K562 (cell line): Measurements from ENCODE around the gene ENTREP3. TPM values are rescaled to one million over a fixed set of nuclear protein-coding genes. Genes with fewer than 3 reads are reported as not detected.

Source experiments
- HNRNPUL1 ChIP-seq: fragments of 200-400 bp; formaldehyde crosslinking; IDR thresholded peaks from 2 replicates; pipeline ENCODE4 v1.6.1; 2017; ENCODE audit warnings: low read length
- HOXB6 ChIP-seq: fragments of 250-450 bp; sonication (Bioruptor Pico); IDR thresholded peaks from 2 replicates; pipeline ENCODE4 v1.5.1; 2022; ENCODE audit warnings: mild to moderate bottlenecking, borderline replicate concordance
- ILK ChIP-seq: fragments of 450-650 bp; IDR thresholded peaks from 2 replicates; pipeline ENCODE4 v1.6.1; 2016; ENCODE audit warnings: missing genetic modification characterization, low read depth, mild to moderate bottlenecking, missing compliant biosample characterization, moderate library complexity, borderline replicate concordance
- KDM5B ChIP-seq: fragments of 200-600 bp; sonication (generic); IDR thresholded peaks from 2 replicates; pipeline ENCODE4 v1.6.1; 2012; ENCODE audit warnings: low read depth, mild to moderate bottlenecking, moderate library complexity, low read length, control low read depth, inconsistent platforms; ENCODE audit not compliant: insufficient replicate concordance
- LARP7 ChIP-seq: fragments of 450-650 bp; IDR thresholded peaks from 2 replicates; pipeline ENCODE4 v1.6.1; 2016
- MCM2 ChIP-seq: fragments of 450-650 bp; IDR thresholded peaks from 2 replicates; pipeline ENCODE4 v1.6.1; 2017; ENCODE audit warnings: low read depth, mild to moderate bottlenecking
- POLR2A ChIP-seq: fragments of 450-650 bp; conservative IDR thresholded peaks from 2 replicates; pipeline ENCODE4 v1.6.1; 2016
- PTRF ChIP-seq: fragments of 450-650 bp; IDR thresholded peaks from 2 replicates; pipeline ENCODE4 v1.6.1; 2016; ENCODE audit warnings: mild to moderate bottlenecking, missing genetic modification characterization, missing compliant biosample characterization
- RBM15 ChIP-seq: fragments of 200-400 bp; formaldehyde crosslinking; IDR thresholded peaks from 2 replicates; pipeline ENCODE4 v1.6.1; 2018; ENCODE audit warnings: mild to moderate bottlenecking, low read length, moderate library complexity; ENCODE audit not compliant: insufficient read depth
- ZEB2 ChIP-seq: fragments of 450-650 bp; IDR thresholded peaks from 2 replicates; pipeline ENCODE4 v1.6.1; 2016
- ZFP1 ChIP-seq: fragments of 450-650 bp; formaldehyde crosslinking; IDR thresholded peaks from 2 replicates; pipeline ENCODE4 v1.4.0; 2020; ENCODE audit warnings: mild to moderate bottlenecking, mixed read lengths
- ZNF431 ChIP-seq: sonication (generic); formaldehyde crosslinking; IDR thresholded peaks from 2 replicates; pipeline ENCODE4 v1.8.0; 2022; ENCODE audit warnings: mild to moderate bottlenecking, missing genetic modification reagents
- ZNF551 ChIP-seq: fragments of 250-450 bp; sonication (Bioruptor Pico); IDR thresholded peaks from 2 replicates; pipeline ENCODE4 v1.5.0; 2021; ENCODE audit warnings: mild to moderate bottlenecking, moderate library complexity
- polyA plus RNA-seq, 8 experiments: library from polyadenylated mRNA; depleted of rRNA in 4 of 8; stranded (reverse) in 5 of 8; unstranded in 3 of 8; fragments of >200 nt; fragmentation: Nextera tagmentation in 2 of 8; fragmentation: Illumina TruSeq in 1 of 8; extraction: Ambion mirVana in 2 of 8; extraction: Trizol in 1 of 8; gene quantifications; 2 replicates each; pipeline versions ENCODE4 v1.2.1 to v1.2.3, GENCODE V29; 2011 to 2014; ENCODE audit warnings: inconsistent platforms in 1 of 8, missing spikeins in 1 of 8
- total RNA-seq, 7 experiments: library from RNA; depleted of rRNA in 6 of 7; stranded (reverse); fragments of >200 nt in 6 of 7; fragmentation: Illumina TruSeq in 2 of 7; extraction: Trizol in 2 of 7; gene quantifications; 2 replicates each; pipeline versions ENCODE4 v1.2.1 to v1.2.3, GENCODE V29; 2011 to 2021; ENCODE audit warnings: low replicate concordance in 1 of 7
- TF ChIP-seq, protein P1 (sequence below): fragments of 250-450 bp; sonication (Bioruptor Pico); IDR thresholded peaks from 2 replicates; pipeline ENCODE4 v1.8.0; 2022; ENCODE audit warnings: moderate library complexity, mild to moderate bottlenecking, inconsistent platforms
- TF ChIP-seq, protein P2 (sequence below): fragments of 450-650 bp; IDR thresholded peaks from 2 replicates; pipeline ENCODE4 v1.6.1; 2017; ENCODE audit warnings: antibody characterized with exemption, mild to moderate bottlenecking
- TF ChIP-seq, protein P3 (sequence below), 3 experiments: IDR thresholded peaks in 2 of 3; conservative IDR thresholded peaks in 1 of 3; 2 replicates each; pipeline ENCODE4 v1.5.1; 2011 to 2012; ENCODE audit warnings: low read length in 3 of 3, mild to moderate bottlenecking in 3 of 3, control low read depth in 2 of 3, improper control_type of control experiment in 1 of 3, inconsistent platforms in 1 of 3, low read depth in 1 of 3, mixed read lengths in 1 of 3, moderate library complexity in 1 of 3; ENCODE audit not compliant: insufficient read depth in 2 of 3

Gene ENTREP3
- total and polyA plus RNA-seq, 9 of the 15 experiments (the other 6 are each of a cell fraction or from before 2014, with no cell fraction given), result 1.9 to 41.8 (median 5.9) TPM

DNA sequence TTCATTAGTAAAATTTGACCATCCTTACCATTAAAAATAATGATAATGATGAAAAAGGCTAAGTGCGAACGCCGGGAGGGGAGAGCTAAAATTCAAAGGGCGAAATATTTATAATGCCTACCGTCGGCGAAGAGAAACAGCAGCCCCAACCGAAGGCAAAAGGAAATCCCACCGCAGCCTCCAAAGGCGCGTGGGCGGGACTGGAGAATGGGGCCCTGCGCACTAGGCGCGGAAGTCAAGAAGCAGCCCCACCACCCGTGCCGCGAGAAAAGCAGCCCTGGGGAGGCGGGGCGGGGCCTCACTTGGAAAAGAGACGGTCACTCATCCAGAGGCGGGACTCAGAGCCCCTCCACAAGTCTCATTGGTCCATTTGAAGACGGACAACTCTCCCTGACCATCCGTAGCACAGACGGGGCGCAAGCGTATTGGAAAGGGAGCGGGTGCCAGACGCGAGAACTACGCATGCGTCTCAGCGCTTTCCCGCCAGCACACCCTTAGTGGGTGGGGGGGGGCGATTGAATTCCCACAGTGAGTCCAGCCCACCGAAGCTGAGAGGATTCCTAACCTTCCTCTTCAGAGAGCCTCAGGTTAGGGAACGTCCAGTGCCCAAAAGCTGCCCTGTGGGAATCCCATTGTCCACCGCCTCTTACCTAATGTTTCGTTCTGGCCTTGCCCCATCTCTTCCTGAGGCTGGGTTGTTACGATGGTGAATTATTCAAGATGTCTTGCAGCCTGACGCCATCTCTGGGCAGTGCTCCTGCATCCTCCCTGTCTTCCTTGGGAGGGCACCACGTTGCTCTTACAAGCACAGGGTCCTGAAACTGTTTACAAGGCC, 27.8 kb downstream of the ENTREP3 start (continued):
- TF ChIP-seq, protein P1, sequence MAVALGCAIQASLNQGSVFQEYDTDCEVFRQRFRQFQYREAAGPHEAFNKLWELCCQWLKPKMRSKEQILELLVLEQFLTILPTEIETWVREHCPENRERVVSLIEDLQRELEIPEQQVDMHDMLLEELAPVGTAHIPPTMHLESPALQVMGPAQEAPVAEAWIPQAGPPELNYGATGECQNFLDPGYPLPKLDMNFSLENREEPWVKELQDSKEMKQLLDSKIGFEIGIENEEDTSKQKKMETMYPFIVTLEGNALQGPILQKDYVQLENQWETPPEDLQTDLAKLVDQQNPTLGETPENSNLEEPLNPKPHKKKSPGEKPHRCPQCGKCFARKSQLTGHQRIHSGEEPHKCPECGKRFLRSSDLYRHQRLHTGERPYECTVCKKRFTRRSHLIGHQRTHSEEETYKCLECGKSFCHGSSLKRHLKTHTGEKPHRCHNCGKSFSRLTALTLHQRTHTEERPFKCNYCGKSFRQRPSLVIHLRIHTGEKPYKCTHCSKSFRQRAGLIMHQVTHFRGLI (CRISPR knock-in tag), result no peak
- TF ChIP-seq ZNF551 (CRISPR knock-in tag) (0 out of 2 replicates have a peak, but pooled peaks have one; percentile 29), LARP7 (no peak), PTRF (tag) (no peak), MCM2 (no peak), HNRNPUL1 (no peak), ZFP1 (peak; percentile 9; the same call in 1 of the 2 replicates), KDM5B (peak; percentile 75), POLR2A (peak; percentile 91), ILK (tag) (no peak), RBM15 (no peak), ZNF431 (CRISPR knock-in tag) (no peak; the same call in 1 of the 2 replicates), ZEB2 (no peak), HOXB6 (no peak)
- TF ChIP-seq, protein P2, sequence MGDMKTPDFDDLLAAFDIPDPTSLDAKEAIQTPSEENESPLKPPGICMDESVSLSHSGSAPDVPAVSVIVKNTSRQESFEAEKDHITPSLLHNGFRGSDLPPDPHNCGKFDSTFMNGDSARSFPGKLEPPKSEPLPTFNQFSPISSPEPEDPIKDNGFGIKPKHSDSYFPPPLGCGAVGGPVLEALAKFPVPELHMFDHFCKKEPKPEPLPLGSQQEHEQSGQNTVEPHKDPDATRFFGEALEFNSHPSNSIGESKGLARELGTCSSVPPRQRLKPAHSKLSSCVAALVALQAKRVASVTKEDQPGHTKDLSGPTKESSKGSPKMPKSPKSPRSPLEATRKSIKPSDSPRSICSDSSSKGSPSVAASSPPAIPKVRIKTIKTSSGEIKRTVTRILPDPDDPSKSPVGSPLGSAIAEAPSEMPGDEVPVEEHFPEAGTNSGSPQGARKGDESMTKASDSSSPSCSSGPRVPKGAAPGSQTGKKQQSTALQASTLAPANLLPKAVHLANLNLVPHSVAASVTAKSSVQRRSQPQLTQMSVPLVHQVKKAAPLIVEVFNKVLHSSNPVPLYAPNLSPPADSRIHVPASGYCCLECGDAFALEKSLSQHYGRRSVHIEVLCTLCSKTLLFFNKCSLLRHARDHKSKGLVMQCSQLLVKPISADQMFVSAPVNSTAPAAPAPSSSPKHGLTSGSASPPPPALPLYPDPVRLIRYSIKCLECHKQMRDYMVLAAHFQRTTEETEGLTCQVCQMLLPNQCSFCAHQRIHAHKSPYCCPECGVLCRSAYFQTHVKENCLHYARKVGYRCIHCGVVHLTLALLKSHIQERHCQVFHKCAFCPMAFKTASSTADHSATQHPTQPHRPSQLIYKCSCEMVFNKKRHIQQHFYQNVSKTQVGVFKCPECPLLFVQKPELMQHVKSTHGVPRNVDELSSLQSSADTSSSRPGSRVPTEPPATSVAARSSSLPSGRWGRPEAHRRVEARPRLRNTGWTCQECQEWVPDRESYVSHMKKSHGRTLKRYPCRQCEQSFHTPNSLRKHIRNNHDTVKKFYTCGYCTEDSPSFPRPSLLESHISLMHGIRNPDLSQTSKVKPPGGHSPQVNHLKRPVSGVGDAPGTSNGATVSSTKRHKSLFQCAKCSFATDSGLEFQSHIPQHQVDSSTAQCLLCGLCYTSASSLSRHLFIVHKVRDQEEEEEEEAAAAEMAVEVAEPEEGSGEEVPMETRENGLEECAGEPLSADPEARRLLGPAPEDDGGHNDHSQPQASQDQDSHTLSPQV, result 0 out of 2 replicates have a peak, but pooled peaks have one; percentile 18
- TF ChIP-seq, protein P3, sequence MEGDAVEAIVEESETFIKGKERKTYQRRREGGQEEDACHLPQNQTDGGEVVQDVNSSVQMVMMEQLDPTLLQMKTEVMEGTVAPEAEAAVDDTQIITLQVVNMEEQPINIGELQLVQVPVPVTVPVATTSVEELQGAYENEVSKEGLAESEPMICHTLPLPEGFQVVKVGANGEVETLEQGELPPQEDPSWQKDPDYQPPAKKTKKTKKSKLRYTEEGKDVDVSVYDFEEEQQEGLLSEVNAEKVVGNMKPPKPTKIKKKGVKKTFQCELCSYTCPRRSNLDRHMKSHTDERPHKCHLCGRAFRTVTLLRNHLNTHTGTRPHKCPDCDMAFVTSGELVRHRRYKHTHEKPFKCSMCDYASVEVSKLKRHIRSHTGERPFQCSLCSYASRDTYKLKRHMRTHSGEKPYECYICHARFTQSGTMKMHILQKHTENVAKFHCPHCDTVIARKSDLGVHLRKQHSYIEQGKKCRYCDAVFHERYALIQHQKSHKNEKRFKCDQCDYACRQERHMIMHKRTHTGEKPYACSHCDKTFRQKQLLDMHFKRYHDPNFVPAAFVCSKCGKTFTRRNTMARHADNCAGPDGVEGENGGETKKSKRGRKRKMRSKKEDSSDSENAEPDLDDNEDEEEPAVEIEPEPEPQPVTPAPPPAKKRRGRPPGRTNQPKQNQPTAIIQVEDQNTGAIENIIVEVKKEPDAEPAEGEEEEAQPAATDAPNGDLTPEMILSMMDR (IDR thresholded peaks at IDR 0.05 in 2 of 3, conservative IDR thresholded peaks at IDR 0.05 in 1 of 3; ENCODE audit: insufficient read depth in 2 of 3, low read depth in 1 of 3, low read length in 3 of 3), result peak in 2 of 3 experiments; percentile 2 to 15; a peak in 1 of 6 replicates
